Fibroblast of pulmonary artery (primary cell): ENCODE results near the gene ADARB2.

Experiments used
- DNase-seq: peaks from one replicate; pipeline ENCODE4 v3.0.0-alpha.2; 2010; ENCODE audit warnings: low read depth
- H3K4me3 ChIP-seq: replicated peaks from 2 replicates; pipeline ENCODE4 v1.5.1; 2011; ENCODE audit warnings: low read depth, mild to moderate bottlenecking, control low read depth, low read length, moderate library complexity
- CTCF ChIP-seq: IDR thresholded peaks from 2 replicates; pipeline ENCODE4 v1.5.1; 2011; ENCODE audit warnings: mild to moderate bottlenecking, control low read depth, low read length, inconsistent platforms; ENCODE audit errors: missing control alignments

ADARB2 gene

GRCh38 chr10:1665021-1665661 lies 72.2 kb downstream of the ADARB2 start:
- TF ChIP-seq CTCF = no peak
- no peak for DNase-seq
- no peak overlapping the region for H3K4me3 ChIP-seq

GRCh38 chr10:1664333-1664964 lies 72.9 kb downstream of the ADARB2 start:
- H3K4me3 ChIP-seq = no peak overlapping the region
- no peak for TF ChIP-seq CTCF
- DNase-seq = no peak

- TF ChIP-seq CTCF = no peak
- no peak for DNase-seq
- H3K4me3 ChIP-seq = no peak overlapping the region
These were observed 74.1 kb downstream of the ADARB2 start for GRCh38 chr10:1663226-1663625.

- no peak overlapping the region for H3K4me3 ChIP-seq
- TF ChIP-seq CTCF = no peak
- DNase-seq = no peak
These were observed 74.8 kb downstream of the ADARB2 start for GRCh38 chr10:1662438-1663025.

- no peak for DNase-seq
- TF ChIP-seq CTCF = no peak
These were observed 75.4 kb downstream of the ADARB2 start for GRCh38 chr10:1661859-1662437.

GRCh38 chr10:1661416-1661815 lies 75.9 kb downstream of the ADARB2 start:
- TF ChIP-seq CTCF = no peak
- no peak overlapping the region for H3K4me3 ChIP-seq
- no peak for DNase-seq

More at GRCh38 chr10:1661859-1662437, 75.4 kb downstream of the ADARB2 start:
- H3K4me3 ChIP-seq = no peak overlapping the region
